GM19397 (cell line): Measurements from ENCODE around the gene SLC5A10.

Experiments
- ATAC-seq: cut with Tn5 transposase; IDR thresholded peaks from one replicate; pipeline ENCODE4 v1.9.1; 2021; ENCODE audit warnings: mild to moderate bottlenecking, moderate library complexity; ENCODE audit not compliant: unreplicated experiment

SLC5A10 gene

DNA sequence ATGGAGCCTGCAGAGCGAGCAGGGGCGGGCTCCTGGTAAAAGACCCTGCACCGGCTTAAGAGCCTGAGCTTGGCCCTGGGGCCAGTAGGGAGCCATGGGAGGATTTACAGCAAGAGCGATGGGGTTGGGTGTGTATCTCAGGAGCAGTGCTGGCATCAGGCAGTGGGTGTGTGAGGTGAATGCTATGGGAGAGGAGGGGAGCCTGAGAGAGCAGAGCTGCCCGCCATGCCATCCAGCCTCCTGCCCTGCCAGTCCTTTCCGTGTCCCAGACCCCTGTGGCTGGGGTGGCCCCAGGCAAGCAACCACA is 29.3 kb downstream of the SLC5A10 start:
- ATAC-seq = no peak

DNA sequence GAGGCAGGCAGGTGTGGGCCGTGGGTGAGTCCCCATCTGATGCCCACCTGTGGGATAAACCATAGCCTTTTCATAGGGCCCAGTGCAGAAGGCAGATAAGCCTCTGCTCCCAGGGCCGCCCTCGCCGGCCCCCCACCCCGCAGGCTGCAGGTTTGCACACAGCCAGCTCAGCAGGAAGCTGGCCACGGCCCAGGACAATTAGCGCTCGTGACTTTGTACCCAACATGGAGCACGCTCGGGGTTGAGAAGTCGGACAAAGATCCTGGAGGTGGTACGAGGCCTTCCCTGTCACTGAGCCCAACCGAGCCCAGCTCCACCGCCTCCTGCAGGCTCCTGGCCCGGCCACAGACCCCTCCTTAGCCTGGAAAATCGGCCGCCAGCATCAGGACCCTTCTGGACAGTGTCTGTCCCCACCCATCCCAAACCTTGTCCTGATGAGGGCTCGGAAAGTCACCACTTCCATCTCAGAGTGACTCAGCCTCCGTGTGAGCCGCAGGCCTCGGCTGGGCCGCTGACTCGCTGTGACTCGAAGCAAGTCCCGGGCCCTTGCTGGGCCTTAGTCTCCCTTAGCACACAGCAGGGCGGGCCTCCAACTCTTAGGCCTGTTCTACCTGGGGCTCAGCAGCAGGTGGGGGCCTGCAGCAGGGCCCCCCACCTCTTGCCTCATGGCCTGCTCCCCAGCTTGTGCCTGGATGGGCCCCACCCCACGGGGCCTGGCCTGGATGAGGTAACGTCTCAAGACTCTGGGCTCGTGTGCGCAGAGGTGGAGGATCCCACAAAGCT is 29.9 kb downstream of the SLC5A10 start:
- ATAC-seq = no peak

DNA sequence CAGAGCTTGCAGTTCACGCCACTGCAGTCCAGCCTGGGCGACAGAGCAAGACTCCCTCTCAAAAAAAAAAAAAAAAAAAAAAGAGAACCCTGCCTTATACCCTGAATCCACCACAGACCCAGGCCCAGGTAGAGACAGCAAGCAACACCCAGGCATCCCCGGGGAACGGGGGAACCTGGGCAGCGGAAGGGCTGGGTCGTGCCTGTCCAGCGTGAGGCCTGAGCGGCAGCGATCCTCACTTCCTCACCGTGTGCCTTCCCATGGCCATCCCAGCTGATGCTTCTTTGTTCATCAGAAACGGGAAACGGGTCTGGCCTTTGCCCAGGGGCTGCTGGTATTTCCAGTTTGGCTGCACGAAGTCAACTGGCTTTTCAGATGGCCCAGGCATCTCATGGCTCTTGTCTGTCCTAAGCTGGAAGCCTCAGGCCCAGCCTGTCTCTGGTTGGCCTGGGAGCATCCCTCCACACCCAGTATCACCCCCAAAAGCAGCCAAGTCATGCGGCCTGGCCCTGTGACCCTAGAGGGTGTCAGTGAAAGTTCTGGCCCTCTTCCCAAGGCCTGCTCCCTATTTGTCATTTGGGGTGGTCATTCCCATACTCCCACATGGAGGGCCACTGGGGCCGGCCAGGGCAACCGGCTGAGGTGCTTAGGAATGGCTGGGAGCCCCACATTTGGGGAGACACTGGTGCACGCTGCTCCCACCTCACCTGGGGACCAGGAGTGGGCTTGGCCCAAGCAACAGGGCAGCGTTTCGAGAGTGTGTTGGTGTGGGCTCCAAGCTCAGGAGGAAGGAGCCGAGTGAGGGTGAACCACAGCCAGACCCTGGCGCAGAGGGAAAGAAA is 32.5 kb downstream of the SLC5A10 start:
- no peak for ATAC-seq

DNA sequence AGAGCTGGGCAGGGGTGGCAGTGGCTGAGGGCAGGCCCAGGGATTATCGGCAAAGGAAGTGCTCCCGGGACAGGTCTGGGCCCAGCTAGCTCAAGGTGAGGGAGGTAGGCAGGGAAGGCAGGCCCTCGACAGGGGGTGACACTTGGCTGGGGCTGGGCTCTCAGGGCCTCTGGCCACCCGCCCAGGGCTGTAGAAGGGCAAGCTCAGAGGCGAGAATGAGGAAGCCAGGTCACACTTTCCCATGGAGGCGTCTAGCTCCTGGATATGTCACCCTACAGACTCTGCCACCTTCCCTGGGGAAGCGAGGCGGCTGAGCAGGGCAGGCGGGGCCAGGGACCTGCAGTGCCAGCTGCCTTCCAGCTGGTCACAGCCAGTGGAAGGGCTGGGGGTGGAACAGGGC is 33.5 kb downstream of the SLC5A10 start:
- no peak for ATAC-seq

DNA sequence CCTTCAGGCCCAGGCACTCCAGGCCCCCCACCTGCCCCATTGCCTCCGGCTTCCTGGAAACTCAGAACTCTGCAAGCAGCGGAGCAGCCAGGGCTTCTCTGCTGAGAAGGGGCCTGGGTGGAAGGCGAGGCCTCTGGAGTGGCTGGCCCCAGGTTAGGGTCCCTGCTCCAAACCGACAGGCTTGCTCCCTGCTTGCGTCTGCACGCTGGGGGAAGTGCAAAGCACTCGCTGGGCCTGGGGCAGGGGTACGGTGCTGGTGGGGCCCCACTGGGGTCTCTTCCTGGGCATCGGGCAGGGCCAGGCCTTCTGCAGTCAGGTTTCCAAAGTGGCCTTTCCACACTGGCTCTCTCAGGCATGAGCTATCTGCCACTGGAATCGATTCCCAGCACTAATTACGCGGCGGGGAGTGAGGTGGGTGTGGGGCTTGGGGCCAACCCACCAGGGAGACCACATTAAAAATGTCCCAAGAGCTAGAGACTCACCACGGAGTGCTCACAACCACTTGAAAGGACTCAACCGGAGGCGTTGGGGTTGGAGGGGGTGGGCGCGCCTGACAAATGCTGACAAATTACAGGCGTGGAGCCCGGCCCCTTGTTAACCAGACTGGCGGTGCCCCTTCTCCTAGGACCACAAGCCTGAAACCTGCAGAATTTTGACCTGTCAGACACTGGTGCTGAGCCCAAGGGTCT is 34.7 kb downstream of the SLC5A10 start:
- ATAC-seq = no peak

DNA sequence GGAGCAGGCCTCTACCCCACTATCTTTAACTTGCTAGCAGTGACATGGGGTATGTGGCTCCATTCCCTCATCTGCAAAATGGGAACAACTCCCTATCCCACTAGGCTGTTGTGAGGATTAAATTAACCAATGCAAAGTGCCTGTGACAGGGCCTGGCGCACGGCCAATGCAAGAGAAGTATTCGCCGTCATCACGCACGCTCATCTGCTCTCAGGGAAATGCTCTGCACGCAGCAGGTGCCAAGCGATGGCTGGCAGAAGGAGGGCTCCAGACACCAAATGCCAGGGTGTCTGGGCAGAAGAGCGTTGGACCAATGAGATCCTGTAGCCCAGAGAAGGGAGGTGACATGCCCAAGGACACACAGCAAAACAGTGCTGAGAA is 35.3 kb downstream of the SLC5A10 start:
- no peak for ATAC-seq

DNA sequence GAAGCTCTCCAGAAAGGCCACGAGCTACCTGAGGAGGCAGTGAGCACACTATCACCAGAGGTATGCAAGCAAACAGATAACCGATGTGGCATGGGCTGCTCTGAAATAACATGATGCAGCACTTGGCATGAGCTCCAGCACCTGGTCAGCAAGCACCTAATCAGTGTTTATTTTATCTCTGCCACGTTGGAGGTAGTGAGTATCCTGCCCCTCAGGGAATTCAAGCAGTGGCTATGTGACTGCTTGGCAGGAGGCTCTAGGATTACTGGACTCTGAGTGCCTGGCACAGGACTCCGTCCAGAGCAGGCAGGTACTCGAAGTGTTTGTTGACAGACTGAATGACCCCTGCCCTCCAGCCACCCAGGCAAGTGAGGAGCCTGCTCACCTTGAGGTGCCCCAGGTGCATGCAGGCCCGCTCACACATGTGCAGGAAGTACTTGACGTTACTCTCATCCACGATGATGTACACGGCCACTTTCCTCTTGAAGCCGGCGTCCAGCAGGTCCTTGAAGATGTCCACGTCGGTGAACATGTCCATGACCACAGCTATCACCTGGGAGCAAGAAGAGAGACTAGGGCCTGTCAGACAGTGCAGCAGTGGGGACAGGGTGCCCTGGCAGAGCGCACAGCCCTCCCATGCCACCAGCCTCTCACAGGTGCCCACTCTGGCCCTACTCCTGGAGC is 36.0 kb downstream of the SLC5A10 start:
- ATAC-seq = no peak

DNA sequence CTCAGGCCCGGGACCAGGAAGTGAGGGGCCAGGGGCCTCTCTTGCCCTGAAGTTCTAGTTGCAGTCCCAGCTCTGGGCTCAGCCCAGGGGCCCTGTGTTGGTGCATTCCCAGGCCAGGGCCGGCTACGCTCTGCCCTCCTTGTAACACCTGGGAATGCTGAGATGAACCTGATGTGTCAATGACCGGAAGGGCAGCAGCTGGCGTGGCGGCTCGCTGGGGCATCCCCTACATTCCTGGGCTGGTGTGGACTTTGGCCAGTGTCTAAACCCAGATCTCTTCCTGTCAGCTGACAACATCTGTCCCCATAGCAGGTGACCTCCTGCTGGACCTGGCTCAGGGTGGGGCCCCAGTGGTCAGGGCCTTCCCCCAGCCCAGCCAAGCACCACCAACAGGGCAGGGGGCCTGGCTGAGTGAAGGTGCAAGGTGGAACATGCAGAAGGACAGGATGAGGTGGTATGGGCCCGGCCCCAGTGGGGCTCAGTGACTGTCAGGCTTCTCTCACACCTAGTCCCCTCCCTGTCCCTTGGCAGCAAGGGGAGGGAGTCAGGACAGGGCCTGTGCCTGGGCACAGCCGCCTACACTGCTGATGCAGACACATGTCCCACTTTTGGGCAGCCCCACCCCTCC is 36.7 kb downstream of the SLC5A10 start:
- ATAC-seq = no peak

DNA sequence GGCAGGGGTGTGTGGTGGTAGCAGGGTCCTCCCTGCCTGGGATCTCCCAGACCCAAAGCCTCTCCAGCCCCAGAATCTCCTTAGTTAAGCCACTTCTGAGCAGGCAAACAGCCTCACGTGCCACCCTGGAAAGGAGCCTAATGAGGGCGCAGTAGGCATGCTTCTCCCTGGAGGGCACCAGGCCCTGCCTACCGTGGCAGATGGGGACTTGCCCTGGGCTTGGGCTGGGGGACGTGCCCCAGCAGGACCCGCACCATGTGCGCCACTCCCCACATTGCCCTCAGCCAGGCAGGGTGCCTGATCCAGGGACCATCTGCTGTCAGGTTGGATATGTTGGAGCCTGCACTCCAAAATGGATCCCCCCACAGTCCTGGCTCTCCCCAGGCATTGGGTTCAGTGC is 38.4 kb downstream of the SLC5A10 start:
- no peak for ATAC-seq

DNA sequence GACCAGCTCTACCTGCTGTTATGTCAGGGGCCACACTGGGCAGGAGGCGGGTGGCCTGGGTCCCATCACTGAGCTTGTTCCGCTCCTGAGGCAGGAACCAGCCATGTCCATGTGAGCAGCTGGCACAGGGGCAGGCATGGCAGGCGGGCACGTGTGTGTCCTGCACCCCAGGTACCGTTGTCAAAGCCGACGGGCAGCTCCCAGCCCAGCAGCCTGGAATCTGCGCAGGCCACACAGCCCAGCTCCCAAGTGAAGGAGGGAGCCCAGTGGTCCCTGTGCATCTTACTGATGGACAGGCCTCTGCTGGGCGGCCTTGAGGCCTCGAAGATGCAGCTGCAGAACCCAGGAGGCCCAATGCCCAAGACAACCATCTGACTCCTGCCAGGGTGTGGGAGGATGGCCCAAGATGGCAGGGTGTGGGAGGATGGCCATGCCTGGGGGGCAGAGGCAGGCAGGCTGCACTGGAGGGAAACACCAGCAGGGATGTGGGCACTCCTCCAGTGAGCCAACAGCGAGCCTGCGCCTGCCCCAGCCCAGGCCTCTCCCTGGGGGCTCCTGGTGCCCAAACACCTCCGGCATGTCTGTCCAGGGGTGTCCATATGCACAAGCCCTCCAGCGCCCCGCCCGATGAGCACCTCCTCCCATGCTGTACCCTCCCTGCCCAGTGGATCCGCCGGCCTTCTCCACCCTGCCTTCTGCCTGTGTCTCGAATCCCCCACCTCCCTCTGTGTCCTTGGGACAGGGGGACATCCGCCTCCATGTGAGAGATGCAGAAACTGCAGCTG is 39.8 kb downstream of the SLC5A10 start:
- no peak for ATAC-seq

DNA sequence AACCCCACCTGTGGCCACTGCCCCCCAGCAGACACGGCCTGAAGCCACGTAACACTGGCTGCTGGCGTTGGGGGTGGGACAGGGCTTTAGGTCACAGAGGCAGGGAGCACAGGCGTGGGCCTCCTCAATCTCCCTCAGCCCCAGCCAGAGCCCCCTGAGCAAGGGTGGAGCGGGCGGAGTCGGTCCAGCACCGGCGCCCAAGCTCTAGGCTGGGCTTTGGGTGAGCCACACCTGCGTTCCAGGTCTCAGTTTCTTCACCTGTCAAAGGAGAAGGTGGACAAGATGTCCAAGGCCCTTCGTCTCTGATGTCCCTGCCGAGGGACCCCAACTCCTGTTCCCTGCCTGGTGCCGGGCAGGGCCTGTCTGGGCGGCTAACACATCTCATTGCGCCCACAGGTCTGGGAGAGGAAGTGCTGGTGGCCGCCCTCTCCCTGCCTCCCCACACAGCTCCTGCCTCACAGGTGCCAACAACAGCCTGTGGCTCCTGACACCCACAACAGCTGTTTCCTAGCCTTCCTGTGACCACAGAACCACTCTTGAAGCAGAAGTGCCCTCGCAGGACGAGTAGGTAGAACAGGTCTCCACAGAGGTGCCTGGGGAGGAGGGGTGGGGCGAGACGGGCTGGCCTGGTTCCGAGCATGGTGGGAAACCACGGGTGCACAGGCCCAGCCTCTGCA is 40.6 kb downstream of the SLC5A10 start:
- ATAC-seq = no peak

DNA sequence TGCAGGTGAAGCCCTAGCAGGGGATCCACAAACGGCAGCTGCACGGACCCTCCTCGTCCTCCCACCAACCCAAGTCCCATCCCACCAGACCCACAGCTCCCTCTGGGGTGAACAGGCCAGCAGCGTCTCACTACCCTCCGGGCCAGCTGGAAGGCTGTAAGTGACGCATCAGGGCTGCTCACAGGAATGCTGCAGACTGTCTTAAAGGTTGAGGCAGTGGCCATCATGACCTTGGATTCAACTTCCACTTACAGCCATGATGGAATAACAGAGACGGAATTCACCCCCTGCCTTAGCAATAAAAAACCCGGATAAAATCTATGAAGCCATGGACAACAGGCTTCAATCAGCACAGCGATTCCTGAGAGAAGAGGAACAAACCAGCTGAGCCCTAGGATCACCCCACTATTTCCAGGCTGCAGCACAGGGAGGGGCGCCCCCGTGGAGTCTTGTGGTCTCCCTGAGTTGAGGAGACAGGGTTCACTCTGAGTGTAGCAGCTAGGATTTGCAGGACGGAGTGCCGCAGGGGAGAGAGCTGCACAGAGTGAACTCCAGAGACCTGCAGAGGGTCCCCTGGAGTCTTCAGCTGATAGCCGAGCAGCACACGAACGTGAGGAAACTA is 42.1 kb downstream of the SLC5A10 start:
- ATAC-seq = no peak

DNA sequence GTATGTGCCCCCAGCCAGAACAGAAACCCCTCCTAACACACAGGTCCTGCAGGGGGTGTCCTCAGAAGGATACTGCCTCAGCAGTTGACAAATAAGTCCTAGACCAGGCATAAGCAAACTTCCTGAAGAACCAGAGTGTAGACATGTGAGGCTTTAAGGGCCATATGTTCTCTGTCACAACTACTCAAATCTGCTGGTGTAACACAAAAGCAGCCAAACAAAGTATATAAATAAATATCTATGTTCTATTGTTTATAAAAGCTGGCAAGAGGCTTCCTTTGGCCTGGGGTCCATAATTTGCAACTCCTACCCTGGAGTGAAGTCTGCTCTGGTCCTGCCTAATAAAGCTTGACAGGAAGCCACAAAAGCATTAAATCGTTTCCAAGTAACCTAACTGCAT is 42.7 kb downstream of the SLC5A10 start:
- no peak for ATAC-seq

DNA sequence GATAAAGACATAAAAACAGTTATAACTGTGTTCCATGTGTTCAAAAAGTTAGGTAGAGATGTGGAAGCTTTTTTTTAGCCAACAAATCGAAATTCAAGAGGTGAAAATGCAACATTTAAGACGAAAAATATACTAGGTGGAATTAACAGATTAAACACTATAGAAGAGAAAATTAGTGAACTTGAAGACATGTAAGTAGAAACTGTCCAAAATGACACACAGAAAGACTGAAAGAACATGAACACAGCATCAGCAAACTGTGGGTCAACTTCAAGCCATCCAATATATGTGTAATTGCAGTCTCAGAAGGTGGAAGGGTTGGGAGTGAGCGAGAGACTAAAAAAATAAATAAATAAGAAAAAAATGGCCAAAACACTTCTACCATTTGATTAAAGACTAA is 43.3 kb downstream of the SLC5A10 start:
- no peak for ATAC-seq

DNA sequence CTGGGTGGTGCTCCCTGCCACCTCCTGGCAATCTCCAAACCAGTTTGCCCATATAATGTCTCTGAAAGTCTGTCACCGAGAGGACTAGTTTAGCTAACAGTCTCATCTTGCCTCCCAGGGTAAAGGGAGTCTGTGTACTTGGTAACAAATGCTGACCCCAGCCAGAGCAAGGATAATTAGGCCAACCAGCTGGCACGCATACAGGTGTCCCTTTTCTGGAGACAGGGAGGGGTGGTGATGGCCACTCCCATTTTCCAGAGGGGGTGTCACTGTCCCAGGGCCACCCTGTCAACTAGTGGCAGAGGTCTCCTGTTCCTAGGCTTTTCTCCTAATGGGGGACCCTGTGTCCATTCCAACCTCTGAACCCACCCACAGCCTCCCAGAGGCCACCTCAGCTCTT is 44.5 kb downstream of the SLC5A10 start:
- no peak for ATAC-seq

DNA sequence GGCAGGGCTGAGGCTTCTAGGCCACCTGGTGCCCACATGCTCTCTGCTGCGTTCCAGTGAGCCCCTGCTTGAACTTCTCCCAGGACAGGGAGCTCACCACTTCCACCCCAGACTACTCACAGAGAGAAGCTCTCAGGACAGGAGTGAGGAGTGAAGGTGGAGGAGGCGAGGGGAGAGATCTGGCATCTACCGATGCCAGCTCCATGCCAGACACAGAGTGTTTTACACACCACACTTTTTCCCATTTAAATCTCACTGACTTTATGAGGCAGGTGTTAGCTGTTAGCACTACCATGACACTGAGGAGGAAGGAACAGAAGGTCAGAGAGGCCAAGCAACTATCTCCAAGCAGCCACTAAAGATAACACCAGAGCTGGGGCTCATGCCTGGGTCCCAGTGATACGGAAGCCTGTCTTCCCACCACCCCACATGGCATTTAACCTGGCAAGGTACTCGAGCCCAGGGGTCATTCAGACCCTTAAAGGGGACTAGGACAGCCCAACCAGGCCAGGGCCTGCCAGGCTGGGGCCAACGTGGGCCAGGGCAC is 45.8 kb downstream of the SLC5A10 start:
- ATAC-seq = no peak

DNA sequence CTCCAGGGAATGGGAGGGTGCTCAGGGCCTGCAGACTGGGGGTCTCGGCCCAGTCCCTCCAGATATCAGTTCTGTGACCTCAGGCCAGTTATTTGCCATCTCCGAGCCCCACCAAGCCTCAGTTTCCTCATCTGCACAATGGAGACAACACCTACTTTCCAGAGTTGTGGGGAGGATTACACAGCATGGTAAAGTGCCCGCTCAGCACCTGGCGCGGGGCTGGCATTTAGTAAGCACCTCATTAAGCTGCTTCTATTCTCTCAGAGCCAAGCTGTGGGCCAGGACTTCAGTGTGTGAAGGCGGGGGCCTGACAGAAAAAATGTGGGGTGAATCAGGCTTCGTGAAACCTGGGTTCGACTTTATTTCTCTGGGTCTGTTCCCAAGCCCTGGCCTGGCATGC is 47.4 kb downstream of the SLC5A10 start:
- ATAC-seq = no peak

DNA sequence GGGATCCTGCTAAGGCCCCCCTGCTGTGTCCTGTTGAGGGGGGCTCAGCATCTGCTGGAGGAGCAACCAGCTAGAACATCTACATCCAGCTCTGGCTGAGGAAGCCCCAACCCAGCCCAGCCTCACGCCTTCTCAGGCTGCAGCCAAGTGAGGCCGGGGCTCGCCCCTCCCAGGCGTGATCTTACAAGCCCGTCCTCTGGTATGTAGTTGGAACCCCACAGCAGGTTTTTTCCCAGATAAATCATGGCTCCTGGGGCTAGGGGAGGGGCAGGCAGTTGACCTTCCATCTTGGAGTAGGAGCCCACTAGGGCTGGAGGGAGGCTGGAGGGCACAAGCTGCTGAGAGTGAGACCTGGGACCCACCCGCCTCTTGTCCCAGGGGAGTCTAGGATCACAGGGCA is 47.9 kb downstream of the SLC5A10 start:
- ATAC-seq = no peak
